ENCODE measurements around the gene MYH9. TPM values are rescaled to one million over a fixed set of nuclear protein-coding genes. Genes with fewer than 3 reads are reported as not detected.

Gene MYH9
- total RNA-seq, 1 experiment from 2014 or later = 414 TPM

DNA sequence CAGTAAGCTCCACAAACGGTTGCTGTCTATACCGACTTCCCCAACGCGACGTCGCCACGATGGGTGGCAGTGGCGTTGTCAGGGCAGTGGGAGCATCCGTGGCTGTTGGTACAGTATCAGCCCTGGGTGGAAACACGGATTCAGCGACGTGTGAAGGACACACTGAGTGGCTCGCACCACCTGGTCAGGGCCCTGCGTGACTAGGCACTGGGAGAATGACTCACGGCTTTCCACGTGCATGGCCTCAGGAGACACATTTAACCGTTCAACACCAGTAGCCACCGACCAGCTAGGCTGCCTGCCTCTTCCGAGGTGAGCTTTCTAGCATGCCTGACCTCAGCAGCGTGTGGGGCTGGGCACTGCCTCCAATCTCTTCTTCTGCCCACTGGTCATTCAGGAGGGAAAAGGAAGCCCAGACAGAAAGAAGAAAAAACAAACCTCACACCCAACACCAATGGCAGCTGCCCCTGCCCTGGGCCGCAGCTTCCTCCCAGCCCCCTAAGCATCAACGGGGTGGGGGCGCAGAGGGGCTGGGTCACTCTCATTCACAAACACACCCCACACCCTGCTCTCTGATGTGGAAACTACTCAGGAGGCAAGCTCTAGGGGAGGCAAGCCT lies 59.0 kb downstream of the MYH9 start:
- peak; percentile 96 for DNase-seq (ENCODE audit: low read depth)
- in situ Hi-C loops (cut with HindIII; ENCODE audit: low pct_unique_long_range_greater_than_20kb, low sequenced_read_pairs) = no loop called here

DNA sequence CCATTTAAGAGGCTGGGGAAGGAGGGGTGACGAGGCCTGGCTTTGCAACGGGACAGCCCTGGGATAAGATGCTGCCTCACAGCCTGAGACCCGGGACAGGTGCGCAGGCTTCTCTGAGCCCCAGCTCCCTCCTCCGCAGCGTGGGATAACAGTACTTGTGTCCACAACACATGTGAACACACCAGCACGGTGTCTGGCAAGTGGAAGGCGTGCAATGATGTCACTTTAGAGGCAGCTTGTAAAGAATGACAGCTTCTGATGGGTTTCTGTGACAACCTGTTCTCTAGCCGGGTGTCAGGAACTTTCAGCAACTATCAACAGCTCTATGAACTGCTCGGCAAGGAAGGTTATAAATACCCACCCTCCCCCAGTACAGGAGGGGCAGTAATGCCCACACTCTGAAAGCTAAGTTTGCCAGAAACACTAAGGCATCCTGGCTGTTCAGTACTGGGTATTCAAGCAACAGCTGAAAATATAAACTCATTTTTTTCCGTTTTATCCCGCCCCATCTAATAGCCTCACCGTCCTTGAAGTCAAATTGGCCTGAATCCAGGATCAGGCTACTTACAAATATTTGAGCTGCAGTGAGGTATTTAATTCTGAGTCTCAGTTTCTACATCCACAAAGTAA lies 59.7 kb downstream of the MYH9 start:
- in situ Hi-C loops (cut with HindIII; ENCODE audit: low pct_unique_long_range_greater_than_20kb, low sequenced_read_pairs) = no loop called here
- DNase-seq (ENCODE audit: low read depth) = no peak

DNA sequence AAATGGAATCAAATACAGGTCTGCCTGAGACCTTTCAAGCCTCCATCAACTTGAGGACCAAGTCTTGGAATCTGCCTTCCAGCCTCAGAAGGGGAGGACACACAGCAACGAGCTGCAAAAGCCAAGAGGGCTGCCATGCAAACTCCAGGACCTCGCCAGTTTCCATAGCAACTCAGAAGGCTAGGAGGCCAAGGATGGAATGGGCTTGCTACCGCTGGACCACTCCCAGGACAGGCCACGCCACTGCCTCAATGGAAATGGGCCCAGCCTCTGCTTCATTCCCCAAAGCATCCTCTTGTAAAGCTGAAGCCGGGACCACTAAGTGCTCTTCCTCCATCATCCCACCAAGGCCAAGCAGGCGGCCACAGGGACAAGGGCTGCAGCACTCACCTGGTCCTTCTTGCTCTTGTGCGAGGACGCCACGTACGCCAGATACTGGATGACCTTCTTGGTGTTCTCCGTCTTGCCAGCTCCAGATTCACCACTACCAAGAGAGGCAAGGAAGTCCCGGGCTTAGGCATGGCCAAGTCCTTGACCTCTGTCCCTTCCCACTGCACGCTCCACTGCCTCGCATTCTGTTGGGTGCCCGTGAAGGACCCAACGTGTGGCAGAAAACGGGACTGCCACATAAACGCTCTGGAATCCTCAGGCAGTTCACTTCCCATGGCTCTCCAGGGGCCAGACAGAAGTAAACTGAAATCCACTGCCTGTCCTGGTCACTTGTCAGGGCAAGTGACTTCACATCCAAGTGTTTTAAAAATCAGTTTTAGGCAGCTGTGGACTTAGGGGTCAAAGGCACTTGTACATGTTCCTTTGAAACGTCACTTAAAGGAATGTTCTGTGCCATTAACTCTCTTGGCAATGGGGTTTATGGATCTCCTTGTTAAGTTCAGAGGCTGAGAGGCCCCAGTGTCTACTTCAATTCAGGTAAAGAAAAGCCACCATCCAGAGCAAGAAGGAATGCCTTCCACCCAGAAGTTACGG lies 61.3 kb downstream of the MYH9 start:
- peak; percentile 61 for DNase-seq (ENCODE audit: low read depth)
- in situ Hi-C loops (cut with HindIII; ENCODE audit: low pct_unique_long_range_greater_than_20kb, low sequenced_read_pairs) = no loop called here

DNA sequence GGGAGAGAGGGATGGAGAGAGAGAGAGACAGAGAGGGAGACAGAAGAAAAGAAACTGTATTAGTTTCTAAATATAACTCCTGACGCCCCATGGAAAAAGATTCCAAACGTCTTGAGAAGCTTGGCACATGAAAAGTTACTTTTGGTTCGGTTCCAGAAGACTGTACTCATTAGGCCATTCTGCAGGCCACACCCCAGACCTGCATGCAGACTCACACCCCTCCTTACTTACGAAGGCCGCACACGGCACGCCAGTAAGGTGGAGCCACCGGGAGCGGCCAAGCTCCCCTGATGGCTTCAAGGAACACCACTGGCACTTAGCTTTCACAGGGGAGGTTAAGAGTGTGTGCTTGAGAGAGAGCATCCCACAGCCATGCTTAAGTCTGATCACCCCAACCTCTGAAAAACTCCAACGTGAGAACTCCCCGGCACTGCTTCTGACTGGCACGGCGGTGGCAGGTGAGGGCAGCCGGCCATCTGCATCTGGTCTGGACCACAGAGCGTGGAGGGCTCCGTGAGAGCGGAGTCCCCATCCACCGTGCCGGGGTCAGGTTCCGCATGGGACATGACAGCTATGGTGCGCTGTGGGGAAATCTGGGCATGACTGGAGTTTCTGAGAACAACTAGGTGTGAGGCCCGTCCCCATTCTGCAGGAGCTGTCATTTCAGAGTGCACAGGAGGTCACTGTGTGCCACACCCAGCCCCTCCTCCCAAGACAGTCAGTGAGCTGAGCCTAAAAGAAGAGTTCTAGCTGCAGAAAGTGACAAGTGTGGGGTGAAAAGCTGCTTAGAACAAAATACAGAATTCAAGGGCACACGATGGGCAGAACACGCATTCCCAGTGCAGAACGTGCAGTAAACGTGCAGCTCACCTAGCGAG lies 62.4 kb downstream of the MYH9 start:
- in situ Hi-C loops (cut with HindIII; ENCODE audit: low pct_unique_long_range_greater_than_20kb, low sequenced_read_pairs) = no loop called here
- DNase-seq (ENCODE audit: low read depth) = peak; percentile 90

DNA sequence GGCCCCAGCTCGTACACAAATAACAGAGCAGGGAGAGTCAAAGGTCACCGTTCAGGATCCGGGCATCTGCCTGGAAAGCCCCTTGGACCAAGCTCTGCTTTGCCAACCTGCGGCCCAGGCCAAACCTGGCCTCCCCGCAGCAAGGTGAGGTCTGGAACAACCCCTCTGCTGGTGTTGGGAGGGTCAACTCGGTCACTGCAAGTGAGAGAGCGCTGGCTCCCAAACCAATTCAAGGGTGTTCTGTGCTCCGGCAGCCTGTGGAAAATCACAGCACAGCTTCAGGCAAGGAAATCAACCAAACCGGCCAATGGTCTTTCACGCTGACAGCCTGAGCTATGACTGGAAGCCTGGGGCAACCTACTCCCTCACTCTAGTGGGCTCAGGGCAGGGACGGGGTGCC lies 63.4 kb downstream of the MYH9 start:
- DNase-seq (ENCODE audit: low read depth) = no peak
- in situ Hi-C loops (cut with HindIII; ENCODE audit: low pct_unique_long_range_greater_than_20kb, low sequenced_read_pairs) = no loop called here

DNA sequence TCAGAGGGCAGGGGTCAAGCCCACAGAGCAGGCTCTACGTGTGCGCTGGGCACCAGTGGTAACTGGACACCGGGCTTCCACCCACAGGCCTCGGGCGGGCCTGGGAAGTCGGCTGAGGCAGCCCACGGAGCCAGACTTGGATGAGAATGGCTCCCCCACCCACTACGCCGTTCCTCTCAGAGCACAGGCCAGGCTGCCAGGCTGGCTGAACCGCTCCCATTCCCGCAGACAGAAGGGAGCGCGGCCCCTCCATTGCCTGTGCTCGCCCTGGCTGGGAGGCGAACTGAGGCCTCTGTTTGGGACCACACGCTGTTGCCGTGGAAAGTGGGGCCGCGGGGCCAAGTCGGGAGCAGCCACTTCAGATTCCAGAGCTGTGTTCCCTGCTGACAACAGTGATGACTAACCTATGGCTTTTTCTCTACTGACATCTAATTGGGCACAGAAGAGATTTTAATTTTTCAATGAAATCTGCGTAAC lies 63.9 kb downstream of the MYH9 start:
- DNase-seq (ENCODE audit: low read depth) = no peak
- in situ Hi-C loops (cut with HindIII; ENCODE audit: low pct_unique_long_range_greater_than_20kb, low sequenced_read_pairs) = no loop called here

DNA sequence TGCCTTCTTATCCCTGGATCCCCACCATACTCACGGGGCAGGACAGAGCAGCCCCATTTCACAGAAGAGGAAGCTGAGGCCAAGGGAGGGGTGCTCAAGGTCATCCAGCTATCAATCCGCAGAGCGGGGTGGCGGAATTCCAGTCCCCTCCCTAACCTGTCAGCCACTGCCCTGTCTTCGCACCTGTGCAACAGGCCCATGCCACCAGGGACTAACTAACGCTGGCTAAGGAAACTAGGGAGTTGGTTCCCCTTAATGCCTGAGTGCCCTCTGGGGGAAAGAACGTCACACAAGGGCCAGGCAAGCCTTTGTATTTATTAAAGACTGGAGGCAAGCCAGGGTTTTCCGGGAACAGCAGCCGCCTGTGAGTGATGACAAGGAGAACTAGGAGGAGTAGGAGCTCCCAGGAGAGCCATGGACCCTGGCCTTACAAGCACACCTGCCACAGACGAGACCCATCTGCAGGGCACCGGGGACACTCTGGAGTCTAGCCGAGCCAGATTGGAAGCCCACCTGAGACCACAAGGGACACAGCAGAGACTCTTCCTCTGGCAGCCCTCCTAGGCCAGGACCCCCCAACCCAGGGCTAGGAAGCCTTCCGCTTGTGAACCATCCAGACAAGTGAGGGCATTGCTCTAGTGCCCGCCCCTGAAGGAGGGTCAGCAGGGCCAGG lies 64.4 kb downstream of the MYH9 start:
- in situ Hi-C loops (cut with HindIII; ENCODE audit: low pct_unique_long_range_greater_than_20kb, low sequenced_read_pairs) = no loop called here

DNA sequence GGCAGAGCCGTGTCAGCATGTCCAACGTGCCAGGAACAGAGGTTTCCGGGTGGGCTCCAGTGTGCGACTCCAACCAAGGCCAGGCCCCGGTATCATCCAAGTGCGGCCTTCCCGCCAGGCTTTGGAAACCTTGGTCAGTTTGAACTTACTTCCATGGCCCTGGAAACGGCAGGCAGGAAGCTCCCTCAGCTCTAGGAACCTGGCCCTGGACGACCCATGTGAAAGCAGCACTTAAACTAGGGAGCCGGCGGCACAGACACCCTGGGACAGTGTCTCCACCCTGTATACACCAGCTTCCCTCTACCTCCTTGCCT lies 65.2 kb downstream of the MYH9 start:
- in situ Hi-C loops (cut with HindIII; ENCODE audit: low pct_unique_long_range_greater_than_20kb, low sequenced_read_pairs) = no loop called here
- no peak for DNase-seq (ENCODE audit: low read depth)

More for the DNA sequence above, 64.4 kb downstream of the MYH9 start:
- DNase-seq (ENCODE audit: low read depth) = no peak

DNA sequence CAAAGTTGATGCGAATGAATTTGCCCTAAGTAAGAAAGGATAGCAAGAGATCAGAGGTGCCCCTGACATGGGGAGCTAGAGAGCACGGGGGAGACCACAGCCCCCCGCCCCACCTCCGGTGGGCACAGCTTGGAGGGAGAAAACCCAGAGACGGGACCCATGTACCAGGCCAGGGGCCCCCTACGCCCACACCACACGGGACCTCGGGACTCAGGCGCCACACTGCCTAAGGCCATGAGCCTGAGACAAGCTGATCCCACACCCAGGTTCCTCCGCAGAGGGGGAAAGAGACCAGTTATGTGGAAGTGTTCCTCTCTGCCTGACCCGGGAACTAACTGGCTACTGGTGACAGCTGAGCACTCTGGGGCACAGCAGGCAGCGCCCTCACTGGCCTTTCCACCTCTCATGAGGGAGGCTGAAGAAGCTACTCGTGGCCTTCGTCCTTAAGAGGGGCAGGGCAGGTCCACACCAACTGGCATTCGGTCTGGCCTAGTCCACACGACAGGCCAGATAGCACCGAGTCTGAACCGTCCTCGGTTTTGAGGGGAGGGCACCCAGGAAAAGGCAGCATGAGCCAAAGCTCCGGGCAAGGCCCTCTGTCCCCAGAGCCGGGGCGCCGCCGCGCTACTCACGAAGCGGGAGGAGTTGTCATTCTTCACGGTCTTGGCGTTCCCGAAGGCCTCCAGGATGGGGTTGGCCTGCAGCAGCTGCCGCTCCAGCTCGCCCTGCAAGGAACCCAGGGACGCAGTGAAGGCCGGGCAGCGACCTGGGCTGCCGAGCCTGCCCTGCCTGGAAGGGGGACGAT lies 65.8 kb downstream of the MYH9 start:
- no peak for DNase-seq (ENCODE audit: low read depth)
- in situ Hi-C loops (cut with HindIII; ENCODE audit: low pct_unique_long_range_greater_than_20kb, low sequenced_read_pairs) = no loop called here

DNA sequence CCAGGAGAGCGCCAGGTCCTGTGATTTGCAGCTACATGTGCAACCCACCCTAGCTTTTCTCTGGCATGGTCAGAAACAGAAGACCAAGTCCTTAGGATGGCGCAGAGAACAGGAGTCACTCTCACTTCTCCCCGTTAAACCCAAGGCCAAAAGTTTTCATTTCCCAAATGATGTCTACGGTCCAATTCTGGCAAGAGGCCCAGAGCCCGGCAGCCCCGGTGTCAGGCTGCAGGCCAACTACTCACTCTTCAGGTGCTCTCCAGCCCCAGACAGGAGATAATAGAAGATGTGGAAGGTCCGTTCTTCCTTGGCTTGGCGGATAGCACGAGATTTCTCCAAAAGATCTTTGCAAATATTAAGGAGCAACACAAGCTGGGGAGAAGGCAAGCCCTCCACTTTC lies 67.2 kb downstream of the MYH9 start:
- in situ Hi-C loops (cut with HindIII; ENCODE audit: low pct_unique_long_range_greater_than_20kb, low sequenced_read_pairs) = no loop called here
- DNase-seq (ENCODE audit: low read depth) = no peak

DNA sequence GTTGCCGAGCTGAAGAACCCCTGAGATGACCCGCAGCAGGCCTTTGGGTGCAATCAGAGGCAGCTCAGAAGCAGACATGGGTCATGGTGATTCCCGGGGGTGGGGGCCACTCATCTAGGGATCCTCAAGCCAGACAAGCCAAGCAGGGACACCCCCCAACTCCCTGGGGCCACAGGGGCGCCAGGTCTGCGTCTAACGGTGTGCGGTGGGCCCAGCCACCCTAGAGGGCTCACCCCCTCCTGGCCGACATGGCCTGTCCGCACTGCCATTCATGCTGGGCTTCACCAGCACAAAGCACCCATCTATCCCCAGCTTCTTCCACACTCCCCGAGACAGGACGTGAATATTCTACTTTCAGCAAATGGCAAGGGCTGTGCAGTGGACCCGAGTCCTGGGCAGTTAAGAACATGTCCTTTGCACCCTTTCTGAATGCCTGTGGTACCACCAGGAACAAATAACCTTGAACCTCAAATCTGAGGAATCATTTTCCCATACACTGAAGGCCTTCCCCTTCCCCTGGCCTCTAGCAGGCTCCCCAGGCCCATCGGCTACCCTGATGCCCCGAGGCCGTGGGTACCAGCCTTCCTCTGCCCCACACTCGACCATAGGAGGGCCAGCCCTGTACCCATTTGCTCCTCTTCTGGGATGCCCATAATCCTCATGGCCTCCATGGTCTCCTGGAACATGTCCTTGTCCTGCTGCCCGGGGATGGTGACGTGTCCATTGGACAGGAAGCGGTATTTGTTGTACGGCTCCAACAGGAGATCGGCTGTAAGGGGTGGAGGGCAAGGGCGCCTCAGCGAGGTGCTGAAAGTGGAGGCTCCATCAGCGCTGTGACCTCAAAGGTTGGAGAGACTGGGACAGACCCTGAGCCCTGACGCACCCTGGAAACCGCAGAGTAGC lies 67.9 kb downstream of the MYH9 start:
- DNase-seq (ENCODE audit: low read depth) = no peak
- in situ Hi-C loops (cut with HindIII; ENCODE audit: low pct_unique_long_range_greater_than_20kb, low sequenced_read_pairs) = no loop called here

DNA sequence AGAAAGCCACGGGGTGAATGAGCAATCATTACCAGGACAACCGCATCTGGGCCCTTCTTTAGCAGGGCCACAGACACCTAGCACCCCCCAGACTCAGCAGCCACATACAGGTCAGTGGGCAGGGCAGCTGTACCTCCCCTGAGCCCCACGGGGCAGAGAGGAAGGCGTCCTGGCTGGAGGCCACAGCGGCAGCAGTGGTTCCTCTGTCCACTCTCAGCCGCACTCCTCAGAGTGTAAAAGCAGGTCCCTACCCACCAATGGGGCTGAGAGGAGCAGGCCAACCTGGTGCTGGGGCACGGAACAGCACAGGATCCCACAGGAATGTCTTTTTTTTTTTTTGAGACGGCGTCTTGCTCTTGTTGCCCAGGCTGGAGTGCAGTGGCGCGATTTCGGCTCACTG lies 69.3 kb downstream of the MYH9 start:
- no peak for DNase-seq (ENCODE audit: low read depth)
- in situ Hi-C loops (cut with HindIII; ENCODE audit: low pct_unique_long_range_greater_than_20kb, low sequenced_read_pairs) = no loop called here

DNA sequence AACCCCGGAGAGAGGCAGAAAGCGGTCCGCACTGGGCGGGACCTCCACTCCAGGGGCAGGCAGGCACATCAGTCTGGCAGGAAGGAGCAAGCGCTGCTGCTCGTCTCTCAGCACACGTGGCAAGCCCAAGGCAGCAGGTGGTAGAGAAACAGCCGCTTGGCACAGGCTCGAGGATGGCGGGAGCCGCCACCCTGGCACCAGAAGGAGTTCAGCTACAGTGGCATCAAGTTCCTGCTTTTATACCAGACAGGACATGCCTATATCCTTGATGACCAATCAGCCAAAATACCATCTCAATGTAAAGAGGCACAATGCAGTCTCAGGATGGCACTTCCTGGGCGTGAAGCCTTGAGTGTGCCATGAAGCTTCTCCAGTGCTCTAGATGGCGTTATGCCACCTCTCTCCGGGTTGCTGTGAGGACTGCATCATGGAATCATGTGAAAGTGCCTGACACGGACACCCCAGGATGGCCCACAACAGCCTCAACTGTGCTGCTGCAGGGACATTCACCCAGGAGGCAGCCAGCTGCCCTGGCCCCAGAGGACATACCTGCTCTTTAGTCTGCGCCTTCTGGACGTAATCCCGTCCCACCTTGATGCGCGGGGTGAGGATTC lies 70.0 kb downstream of the MYH9 start:
- DNase-seq (ENCODE audit: low read depth) = no peak
- in situ Hi-C loops (cut with HindIII; ENCODE audit: low pct_unique_long_range_greater_than_20kb, low sequenced_read_pairs) = no loop called here

DNA sequence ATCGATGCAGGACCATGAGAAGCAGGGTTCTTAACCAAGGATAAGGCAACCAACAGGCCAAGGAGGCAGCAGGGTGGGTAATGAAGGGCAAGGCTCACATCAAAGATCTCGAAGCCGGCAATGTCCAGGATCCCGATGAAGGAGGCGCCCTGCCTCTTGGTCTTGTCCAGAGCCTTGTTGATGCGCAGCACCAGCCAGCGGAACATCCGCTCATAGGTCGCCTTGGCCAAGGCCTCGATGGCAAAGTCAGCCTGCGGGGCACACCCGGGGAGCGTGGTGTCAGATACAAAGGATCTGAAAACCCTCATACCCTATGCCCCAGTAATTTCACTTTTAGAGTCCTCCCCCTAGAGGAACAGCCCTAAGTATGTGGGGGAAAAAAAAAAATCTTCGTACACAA lies 71.3 kb downstream of the MYH9 start:
- in situ Hi-C loops (cut with HindIII; ENCODE audit: low pct_unique_long_range_greater_than_20kb, low sequenced_read_pairs) = no loop called here
- DNase-seq (ENCODE audit: low read depth) = no peak

DNA sequence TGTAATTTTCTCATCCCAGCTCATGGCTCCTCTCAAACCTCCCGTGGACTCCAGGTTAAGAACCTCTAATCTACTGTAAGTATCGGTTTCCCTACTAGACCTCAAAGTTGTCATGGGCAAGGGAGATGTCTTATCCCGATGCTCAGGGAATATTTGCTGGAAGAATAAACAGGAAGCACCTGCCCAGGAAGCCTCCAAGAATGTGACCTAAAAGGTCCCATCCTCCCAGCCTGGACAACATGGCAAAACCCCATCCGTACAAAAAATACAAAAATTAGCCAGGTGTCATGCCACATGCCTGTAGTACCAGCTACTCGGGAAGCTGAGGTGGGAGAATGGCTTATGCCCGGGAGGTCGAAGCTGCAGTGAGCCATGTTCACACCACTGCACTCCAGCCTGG lies 72.4 kb downstream of the MYH9 start:
- in situ Hi-C loops (cut with HindIII; ENCODE audit: low pct_unique_long_range_greater_than_20kb, low sequenced_read_pairs) = no loop called here
- DNase-seq (ENCODE audit: low read depth) = no peak
